ENCODE measurements around the gene KMT5B.

Gene KMT5B

GRCh38 chr11:68118706-68119448, 94.2 kb downstream of the KMT5B start:
- TF ChIP-seq EZH2phosphoT487 (IDR thresholded peaks at IDR 0.05; ENCODE audit: borderline replicate concordance), result no peak
- TF ChIP-seq CTCF (conservative IDR thresholded peaks at IDR 0.05; ENCODE audit: low read length), result no peak
- peak overlapping the region; percentile 78 for H3K4me3 ChIP-seq (ENCODE audit: low read length, poor library complexity, severe bottlenecking)
- H3F3A ChIP-seq (ENCODE audit: low read depth), result no peaks in the 10 kb centered on the region
- H3K4me2 ChIP-seq (ENCODE audit: low read depth, low read length, poor library complexity, severe bottlenecking), result peak overlapping the region; percentile 87
- H3K9me3 ChIP-seq (ENCODE audit: insufficient read depth, low read depth, low read length), result no peaks in the 10 kb centered on the region
- peaks cover 66% of the 10 kb centered on the region for H3K79me2 ChIP-seq (ENCODE audit: insufficient read depth, low read length)
- H2AFZ ChIP-seq (ENCODE audit: low read length), result no peak overlapping the region
- H3K27me3 ChIP-seq (ENCODE audit: insufficient read depth, low read length, poor library complexity, severe bottlenecking), result no peaks in the 10 kb centered on the region
- peak overlapping the region; percentile 72 for H3K9ac ChIP-seq (ENCODE audit: low read depth, low read length, poor library complexity, severe bottlenecking)
- no peaks in the 10 kb centered on the region for H3K36me3 ChIP-seq (ENCODE audit: insufficient read depth, low read length)
- H3K9me2 ChIP-seq (replicated peaks; ENCODE audit: low read depth, low read length), result no peaks in the 10 kb centered on the region
- H4K20me1 ChIP-seq (ENCODE audit: insufficient read depth, low read length, poor library complexity, severe bottlenecking), result peaks cover 62% of the 10 kb centered on the region
- H3K4me1 ChIP-seq (ENCODE audit: insufficient read depth, low read length, poor library complexity, severe bottlenecking), result peaks cover 60% of the 10 kb centered on the region

DNA sequence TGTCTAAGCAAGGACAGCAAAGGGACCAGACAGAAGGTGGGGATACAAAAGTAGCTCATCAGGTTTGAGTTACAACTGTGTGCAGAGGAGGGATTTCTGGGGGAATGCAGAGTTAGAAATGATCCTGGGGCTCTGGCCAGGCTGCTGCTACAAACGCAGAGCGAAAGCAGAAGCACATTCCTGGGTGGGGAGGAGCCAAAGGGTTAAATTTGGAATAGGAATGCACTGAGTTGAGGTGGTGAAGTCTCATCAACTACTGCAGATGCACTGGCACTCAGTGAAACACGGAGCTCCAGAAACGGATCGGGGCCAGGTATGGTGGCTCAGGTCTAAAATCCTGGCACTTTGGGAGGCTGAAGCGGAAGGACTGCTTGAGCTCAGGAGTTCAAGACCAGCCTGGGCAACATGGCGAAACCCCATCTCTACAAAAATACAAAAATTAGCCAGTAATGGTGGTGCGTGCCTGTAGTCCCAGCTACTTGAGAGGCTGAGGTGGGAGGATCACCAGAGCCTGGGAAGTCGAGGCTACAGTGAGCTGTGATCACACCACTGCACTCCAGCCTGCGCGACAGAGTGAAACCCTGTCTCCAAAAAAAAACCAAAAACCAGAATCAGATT, 95.1 kb downstream of the KMT5B start:
- TF ChIP-seq CTCF (conservative IDR thresholded peaks at IDR 0.05; ENCODE audit: low read length) (no peak), EZH2phosphoT487 (IDR thresholded peaks at IDR 0.05; ENCODE audit: borderline replicate concordance) (no peak)
- H3K9ac ChIP-seq (ENCODE audit: low read depth, low read length, poor library complexity, severe bottlenecking), result peak overlapping the region; percentile 72

GRCh38 chr11:68116974-68117373, 96.1 kb downstream of the KMT5B start:
- TF ChIP-seq CTCF (conservative IDR thresholded peaks at IDR 0.05; ENCODE audit: low read length), result no peak
- no peak for TF ChIP-seq EZH2phosphoT487 (IDR thresholded peaks at IDR 0.05; ENCODE audit: borderline replicate concordance)
- Histone ChIP-seq H3K9ac (ENCODE audit: low read depth, low read length, poor library complexity, severe bottlenecking) (peak overlapping the region; percentile 72), H2AFZ (ENCODE audit: low read length) (no peak overlapping the region), H3K9me2 (replicated peaks; ENCODE audit: low read depth, low read length) (no peaks in the 10 kb centered on the region), H3K27me3 (ENCODE audit: insufficient read depth, low read length, poor library complexity, severe bottlenecking) (no peaks in the 10 kb centered on the region), H3K4me1 (ENCODE audit: insufficient read depth, low read length, poor library complexity, severe bottlenecking) (peaks cover 57% of the 10 kb centered on the region), H3K4me2 (ENCODE audit: low read depth, low read length, poor library complexity, severe bottlenecking) (peak overlapping the region; percentile 87), H3K79me2 (ENCODE audit: insufficient read depth, low read length) (peaks cover 83% of the 10 kb centered on the region), H3K36me3 (ENCODE audit: insufficient read depth, low read length) (no peaks in the 10 kb centered on the region), H3K9me3 (ENCODE audit: insufficient read depth, low read depth, low read length) (no peaks in the 10 kb centered on the region), H3F3A (ENCODE audit: low read depth) (no peaks in the 10 kb centered on the region), H4K20me1 (ENCODE audit: insufficient read depth, low read length, poor library complexity, severe bottlenecking) (peaks cover 68% of the 10 kb centered on the region), H3K4me3 (ENCODE audit: low read length, poor library complexity, severe bottlenecking) (peak overlapping the region; percentile 78)

More for the DNA sequence above, 95.1 kb downstream of the KMT5B start:
- Histone ChIP-seq H3K4me3 (ENCODE audit: low read length, poor library complexity, severe bottlenecking) (peak overlapping the region; percentile 78), H3K36me3 (ENCODE audit: insufficient read depth, low read length) (no peaks in the 10 kb centered on the region), H3K9me2 (replicated peaks; ENCODE audit: low read depth, low read length) (no peaks in the 10 kb centered on the region), H4K20me1 (ENCODE audit: insufficient read depth, low read length, poor library complexity, severe bottlenecking) (peaks cover 64% of the 10 kb centered on the region), H3K4me1 (ENCODE audit: insufficient read depth, low read length, poor library complexity, severe bottlenecking) (peaks cover 61% of the 10 kb centered on the region), H3K79me2 (ENCODE audit: insufficient read depth, low read length) (peaks cover 75% of the 10 kb centered on the region), H3K4me2 (ENCODE audit: low read depth, low read length, poor library complexity, severe bottlenecking) (peak overlapping the region; percentile 87), H2AFZ (ENCODE audit: low read length) (no peak overlapping the region), H3K27me3 (ENCODE audit: insufficient read depth, low read length, poor library complexity, severe bottlenecking) (no peaks in the 10 kb centered on the region), H3K9me3 (ENCODE audit: insufficient read depth, low read depth, low read length) (no peaks in the 10 kb centered on the region), H3F3A (ENCODE audit: low read depth) (no peaks in the 10 kb centered on the region)
